EH (cell line): ENCODE measurements around the gene MLXIP.

ENCODE experiments used
- DNase-seq: peaks from one replicate; pipeline ENCODE4 v3.0.0-alpha.2; 2015; ENCODE audit warnings: low read depth

MLXIP gene

GRCh38 chr12:122126713-122127597 lies 48.4 kb downstream of the MLXIP start:
- no peak for DNase-seq

DNA sequence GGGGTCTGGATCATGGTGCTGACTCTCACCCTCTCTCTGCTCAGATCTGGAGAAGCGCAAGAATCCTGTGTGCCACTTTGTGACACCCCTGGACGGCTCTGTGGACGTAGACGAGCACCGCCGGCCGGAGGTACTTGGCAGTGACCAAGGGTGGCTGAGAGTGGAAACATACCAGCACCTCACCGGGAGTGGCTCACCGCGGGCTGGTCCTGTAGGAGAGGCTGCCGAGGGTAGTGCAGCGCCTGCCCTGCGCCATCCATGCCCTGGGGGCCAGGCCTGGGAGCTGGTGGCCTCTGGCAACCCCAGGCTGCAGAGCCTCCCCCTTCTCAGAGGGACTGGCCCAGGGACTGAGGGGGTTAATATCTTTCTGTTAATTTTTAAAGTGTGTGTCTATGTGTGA lies 49.3 kb downstream of the MLXIP start:
- no peak for DNase-seq

DNA sequence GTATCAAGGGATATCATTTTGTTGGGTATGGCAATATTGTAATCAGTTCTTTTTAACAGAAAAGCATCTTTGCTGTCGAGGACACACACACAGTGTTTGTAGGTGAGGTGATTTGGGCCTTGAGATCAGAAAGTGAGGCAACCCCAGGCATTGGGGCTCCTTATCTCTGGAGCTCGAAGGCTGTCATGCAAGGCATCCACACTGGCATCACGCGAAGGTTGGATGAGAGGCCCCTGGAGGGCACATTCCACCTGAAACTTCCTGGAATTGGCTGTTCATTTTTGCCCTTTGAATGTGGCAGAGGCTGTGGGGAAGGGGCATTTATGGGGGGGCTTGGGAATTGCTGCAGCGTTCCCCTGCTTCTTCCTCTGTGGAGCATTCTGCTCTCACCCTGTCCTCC lies 49.9 kb downstream of the MLXIP start:
- no peak for DNase-seq

GRCh38 chr12:122129131-122129530 lies 50.6 kb downstream of the MLXIP start:
- no peak for DNase-seq

- peak; percentile 44 for DNase-seq
Measured at GRCh38 chr12:122130150-122130549, 51.6 kb downstream of the MLXIP start.

- no peak for DNase-seq
Measured at GRCh38 chr12:122133192-122133950, 54.8 kb downstream of the MLXIP start.

GRCh38 chr12:122135437-122136031 lies 57.0 kb downstream of the MLXIP start:
- DNase-seq: no peak

DNA sequence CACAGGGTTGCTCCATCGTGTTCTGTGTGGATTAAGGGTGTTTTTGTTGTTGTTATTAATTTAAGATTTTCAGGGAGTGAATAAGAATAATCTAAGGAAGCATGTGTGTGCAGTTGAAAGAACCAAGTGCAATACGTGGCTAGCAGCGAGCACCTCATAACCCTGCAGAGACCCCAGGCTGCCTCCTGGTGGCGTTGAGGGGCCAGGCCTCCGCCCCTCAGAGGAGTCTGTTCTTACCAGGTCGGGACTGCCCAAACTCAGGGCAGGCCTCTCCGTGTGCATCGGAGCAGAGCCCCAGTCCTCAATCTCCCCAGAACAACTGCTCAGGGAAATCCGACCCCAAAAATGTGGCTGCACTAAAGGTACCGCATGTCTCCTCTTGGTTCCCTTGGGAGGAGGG lies 58.7 kb downstream of the MLXIP start:
- no peak for DNase-seq

- DNase-seq: no peak
Measured at GRCh38 chr12:122137681-122138080, 59.1 kb downstream of the MLXIP start.

- no peak for DNase-seq
Measured at GRCh38 chr12:122138181-122138580, 59.6 kb downstream of the MLXIP start.

- DNase-seq: no peak
Measured at GRCh38 chr12:122138616-122139015, 60.1 kb downstream of the MLXIP start.

DNA sequence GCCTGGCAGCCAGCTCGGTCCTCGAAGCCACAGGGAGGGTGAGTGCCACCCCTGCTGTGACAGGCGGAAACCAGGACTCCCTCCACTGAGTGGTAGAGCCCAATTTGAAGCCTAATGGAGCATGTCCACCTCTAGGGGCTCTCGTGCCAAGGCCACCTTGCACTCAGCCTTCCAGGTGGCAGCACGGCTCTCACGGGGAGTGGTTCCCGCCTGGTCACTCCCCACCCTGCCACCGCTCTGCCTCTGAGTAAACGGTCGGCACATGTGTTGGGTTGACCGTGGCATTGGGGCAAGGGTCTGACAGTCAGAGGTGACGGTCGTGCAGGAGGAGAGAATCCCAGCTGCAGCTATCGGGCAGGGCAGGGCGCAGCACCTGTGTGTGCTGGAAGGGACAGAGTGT lies 60.7 kb downstream of the MLXIP start:
- DNase-seq: no peak

DNA sequence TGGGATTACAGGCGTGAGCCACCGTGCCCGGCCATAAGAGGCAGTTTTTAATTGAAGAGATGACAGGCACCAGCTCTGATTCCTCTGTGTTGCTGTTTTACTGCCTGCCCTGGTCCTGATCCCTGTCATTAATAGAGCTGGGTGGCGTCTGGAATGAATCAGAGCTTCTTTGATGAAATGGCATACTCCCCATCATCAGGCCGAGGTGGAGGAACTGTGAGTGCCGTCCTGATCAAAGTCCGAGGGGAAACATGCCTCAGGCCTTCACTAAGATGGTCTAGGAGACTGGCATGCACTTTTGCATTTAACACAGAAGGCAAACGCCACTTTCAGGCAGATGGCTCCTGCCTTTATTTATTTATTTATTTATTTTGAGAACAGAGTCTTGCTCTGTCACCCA lies 61.4 kb downstream of the MLXIP start:
- DNase-seq: no peak

DNA sequence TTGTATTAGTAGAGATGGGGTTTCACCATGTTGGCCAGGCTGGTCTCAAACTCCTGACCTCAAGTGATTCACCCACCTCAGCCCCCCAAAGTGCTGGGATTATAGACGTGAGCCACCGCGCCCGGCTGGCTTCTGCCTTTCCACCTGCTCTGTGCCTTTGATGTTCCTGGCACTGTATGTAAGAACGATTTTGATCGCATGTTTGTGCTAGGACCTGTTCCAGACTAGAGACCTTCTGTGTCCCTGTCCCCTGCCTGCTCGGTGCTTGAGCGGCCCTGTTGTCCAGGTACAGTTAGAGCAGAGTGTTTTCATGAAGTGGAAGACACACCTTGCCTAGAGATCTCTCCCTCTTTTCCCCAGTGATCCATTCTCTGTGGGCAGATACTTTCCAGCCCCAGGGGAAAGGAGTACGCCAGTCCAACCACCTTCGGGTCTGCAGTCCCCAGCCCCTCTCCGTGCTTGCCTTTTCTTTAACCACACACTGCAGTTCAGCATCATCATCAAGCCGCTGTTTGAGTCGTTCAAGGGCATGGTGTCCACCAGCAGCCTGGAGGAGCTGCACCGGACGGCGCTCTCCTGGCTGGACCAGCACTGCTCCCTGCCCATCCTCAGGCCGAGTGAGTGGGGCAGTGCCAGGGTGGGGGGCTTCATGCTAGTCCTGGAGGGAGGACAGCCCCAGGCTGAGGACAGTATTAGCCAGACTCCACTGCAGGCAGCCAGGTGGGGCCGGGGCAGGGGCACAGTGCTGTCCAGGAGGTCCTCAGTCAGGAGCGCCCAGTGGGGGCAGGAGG lies 62.1 kb downstream of the MLXIP start:
- DNase-seq: no peak

GRCh38 chr12:122141911-122142725 lies 63.6 kb downstream of the MLXIP start:
- no peak for DNase-seq

GRCh38 chr12:122142857-122143256 lies 64.3 kb downstream of the MLXIP start:
- DNase-seq: no peak

- DNase-seq: no peak
Measured at GRCh38 chr12:122144885-122145284, 66.3 kb downstream of the MLXIP start.

DNA sequence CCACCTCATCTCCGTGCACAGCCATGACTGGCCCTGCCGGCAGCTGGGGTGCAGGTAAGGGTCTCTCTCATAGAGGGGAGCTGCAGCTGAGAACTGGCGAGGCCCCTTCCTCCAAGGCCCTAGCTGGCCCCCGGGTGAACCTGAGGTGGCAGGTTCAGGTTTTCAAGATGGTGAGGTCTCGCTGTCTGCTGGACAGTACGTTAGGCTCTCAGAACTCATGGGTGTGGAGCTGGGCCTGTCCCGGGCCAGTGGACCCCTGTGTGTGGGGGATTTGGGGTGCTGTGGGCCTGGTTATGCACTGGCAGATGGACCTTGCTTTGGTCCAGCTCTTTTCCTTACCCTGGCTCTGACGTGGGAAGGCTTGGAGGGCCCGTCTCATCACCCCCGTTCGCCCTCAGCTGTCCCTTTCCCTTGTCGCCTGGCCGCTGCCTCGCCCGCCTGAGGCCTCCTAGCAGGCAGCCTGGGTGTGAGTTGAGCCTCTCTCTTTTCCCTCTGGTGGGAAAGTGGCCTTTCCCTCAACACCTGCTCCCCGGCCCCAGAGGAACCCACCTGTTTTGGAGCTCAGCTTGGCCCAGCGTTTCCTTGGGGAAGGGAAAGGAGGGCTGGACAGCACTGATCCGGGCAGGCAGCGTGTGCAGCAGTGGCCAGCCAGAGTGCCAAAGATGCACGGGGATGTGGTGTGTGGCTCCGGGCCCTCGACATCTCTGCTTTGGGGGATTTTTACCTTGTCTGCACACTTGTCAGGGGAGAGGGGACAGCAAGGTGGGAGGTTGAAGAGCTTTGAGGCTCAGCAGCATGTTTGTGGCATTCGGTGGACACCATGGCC lies 67.2 kb downstream of the MLXIP start:
- DNase-seq: no peak

DNA sequence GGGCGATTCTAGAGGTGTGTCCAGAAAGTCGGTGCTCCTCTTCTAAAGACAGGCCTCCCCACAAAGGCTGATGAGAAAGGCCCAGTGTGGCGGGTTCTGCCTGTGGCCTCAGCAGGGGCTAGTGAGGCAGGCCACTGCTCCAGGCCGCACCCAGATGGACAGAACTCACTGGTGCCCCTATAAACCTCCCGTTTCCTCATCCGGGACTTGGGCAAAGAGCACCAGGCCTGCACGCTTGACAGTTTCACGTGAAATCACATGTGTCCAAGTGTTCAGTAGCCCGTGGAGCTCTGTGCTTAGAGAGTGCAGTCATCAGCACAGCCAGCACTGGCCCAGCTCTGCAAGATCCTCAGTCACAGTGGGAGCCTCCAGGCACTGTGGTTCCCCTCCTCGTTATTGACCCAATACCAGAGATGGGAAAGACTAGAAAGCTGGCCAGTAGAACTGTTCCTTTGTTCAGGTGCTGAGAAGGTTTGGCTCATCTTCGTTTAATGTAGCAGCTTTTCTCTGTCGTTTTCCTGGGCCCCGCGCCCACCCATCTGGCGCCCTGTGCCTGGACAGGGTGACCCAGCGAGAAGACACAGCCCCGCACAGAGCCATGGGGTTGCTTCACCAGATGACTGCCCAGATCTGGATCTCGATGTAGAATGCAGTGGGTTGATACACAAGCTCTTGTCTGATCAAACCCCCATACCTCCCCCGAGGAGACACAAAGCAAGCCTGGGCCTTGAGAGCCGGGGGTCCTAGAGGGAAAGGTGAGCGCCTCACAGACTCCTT lies 69.1 kb downstream of the MLXIP start:
- DNase-seq: no peak

DNA sequence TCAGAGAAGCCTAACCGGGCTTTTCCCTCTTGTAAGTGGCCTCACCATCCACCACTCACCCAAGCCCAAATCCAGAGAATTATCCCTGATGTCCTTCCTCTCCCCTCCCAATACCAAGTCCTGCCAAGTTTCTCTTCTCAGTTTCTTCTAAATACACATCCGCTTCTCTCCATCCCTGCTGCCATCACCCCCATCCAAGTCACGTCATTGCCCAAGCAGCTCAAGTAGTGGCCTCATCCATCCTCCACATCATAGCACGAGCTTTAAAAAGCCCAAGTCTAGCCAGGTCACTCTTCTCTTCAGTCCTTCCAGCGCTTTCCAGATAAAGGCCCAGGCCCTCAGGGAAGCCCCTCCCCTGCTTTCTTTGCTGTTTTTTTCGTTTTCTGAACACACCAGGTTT lies 70.1 kb downstream of the MLXIP start:
- peak; percentile 25 for DNase-seq
